ENCODE results near the gene NAB2.
"Not testable (repeated sequence)": the region's sequence is repeated elsewhere in the genome, so short reads cannot be mapped to it uniquely, and the experiment has no call there.

NAB2 gene

DNA sequence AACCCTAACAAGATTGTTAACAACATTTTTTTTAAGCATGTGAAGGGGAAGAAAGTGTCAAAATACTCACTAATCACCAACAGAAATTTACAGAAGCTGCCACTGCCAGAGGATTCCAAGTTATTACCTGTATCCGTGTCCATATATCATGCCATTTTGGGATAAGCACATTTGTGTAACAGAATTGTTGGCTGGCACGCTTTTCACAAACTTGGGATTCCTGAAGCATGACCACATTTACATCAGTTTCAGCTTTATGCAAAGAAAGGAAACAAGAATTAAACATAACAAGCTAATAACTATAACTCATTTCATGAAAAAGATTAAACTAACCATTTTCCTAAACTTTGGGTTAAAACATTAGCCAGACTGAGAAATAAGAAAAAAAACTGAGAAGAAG, 16.3 kb upstream of the NAB2 start:
- DNase-seq = peak; percentile 56

DNA sequence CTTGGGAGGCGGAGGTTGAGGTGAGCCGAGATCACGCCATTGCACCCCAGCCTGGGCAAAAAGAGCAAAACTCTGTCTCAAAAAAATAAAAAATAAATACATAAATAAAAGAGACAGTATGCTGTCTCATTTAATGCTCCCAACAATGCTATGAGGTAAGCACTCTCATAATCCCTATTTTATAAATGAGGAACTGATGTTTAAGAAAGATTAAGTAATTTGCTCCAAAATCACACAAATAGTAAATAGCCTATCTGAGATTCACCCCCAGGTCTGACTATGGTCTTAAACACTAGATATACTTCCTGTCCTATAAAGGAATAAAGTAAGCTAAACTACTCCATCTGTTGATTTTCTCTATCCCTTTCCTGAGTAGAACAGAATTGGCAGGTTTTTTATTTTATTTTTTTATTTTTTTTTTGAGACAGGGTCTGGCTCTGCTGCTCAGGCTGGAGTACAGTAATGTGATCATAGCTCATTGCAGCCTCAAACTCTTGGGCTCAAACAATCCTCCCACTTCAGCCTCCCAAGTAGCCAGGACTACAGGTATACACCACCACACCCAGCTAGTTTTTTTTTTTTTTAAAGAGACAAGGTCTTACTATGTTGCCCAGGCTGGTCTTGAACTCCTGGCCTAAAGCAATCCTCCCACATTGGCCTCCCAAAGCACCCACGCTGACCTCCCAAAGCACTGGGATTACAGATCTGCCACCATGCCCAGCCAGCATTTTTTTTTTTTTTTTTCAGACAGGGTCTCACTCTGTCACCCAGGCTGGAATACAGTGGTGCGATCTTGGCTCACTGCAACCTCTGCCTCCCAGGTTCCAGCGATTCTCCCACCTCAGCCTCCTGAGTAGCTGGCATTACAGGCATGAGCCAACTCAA, 15.1 kb upstream of the NAB2 start:
- DNase-seq = not testable (repeated sequence)

DNA sequence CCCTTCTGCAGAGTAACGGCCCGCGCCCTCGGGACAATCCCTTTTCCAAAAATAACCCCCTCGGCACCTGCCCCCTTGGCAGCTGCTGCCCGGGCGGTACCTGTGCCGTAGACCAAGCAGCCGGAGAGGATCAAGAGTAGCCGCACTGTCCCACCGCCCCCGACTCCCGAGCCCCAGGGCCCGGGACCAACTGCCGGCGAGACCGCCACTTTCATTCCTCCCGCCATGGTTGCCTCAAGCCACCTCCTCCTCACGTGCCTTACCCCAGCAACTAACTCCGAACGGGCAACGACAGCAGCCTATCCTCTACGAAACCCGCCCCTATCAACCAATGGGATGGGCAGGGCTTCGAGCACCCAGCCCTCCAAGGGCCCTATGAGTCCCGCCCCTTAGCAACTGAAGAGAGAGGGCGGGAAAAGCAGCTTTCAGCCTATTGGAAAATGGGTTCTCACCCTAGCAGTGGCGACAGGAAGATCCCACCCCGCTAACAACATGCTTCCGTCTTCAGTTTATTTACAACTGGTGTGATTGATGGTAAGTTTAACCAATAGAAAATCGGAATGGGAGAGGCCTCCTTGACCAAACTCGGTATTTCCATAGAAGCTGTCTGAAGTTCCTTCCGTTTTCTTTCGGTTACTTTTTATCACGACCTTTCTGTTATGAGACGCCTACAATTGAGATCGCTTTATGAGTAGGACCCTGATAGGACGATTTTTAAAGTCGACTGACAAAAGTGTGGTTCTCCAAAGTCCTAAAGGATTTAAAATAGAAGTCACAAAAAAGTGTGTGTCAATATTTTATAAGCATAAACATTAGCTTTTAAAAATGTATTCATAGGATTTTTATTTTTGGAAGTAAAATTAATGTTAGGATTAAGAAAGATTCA, 10.2 kb upstream of the NAB2 start, which contains the start of gene NEMP1:
Gene NEMP1 (minus strand): TSS at position 273 of the 886 bp plus-strand sequence. CDS start 46 bp downstream, at position 227.
- DNase-seq = peak; percentile 100

DNA sequence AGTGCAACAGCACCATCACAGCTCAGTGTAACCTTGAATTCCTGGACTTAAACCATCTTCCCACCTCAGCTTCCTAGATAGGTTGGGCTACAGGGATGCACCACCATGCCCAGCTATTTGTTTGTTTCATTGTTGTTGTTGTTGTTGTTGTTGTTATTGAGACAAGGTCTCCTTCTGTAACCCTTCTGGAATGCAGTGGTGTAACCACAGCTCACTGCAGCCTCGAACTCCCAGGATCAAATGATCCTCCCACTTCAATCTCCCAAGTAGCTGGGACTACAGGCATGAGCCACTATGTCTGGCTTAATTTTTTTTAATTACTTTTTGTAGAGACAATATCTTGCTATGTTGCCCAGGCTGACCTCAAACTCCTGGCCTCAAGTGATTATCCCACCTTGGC, 9.1 kb upstream of the NAB2 start:
- no peak for DNase-seq

DNA sequence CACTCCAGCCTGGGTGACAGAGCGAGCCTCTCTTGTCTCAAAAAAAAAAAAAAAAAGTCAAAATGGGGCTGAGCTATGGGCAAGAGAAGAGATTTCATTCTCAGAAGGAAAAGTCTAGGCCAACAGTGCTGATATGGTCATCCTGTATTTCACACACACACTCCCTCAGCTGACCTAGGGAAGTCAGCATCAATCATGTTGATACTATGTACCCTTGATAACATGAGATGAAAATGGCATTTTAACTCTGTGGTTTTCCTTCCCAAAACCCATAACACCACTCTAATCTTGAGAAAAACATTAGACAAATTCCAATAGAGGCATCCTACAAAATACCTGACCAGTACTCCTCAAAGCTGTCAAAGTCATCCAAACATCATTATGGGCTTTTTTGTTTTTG, 8.1 kb upstream of the NAB2 start:
- DNase-seq = no peak

DNA sequence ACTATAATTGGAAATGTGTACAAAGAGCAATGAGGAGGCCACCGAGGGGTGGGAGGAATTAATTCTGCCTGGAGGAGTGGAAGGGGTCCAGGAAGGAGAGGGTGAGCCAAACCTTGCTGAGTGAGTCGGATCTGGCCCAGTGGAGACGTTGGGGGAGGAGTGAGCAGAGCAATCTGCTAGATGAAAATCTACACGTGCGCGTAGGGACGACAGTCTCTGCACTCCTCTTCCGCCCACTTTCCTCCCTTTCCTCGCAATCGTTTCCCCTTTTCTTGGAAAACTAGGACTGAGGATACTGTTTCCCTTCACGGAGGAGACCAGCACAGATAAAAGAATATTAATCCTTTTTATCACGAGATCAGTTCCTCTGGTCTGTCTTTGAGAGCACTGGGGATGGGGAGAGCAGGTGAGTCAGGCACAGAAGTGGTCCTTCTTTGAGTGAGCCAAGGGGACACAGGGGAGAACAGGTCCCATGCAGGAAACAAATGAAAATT, 2.9 kb upstream of the NAB2 start:
- peak; percentile 77 for DNase-seq

DNA sequence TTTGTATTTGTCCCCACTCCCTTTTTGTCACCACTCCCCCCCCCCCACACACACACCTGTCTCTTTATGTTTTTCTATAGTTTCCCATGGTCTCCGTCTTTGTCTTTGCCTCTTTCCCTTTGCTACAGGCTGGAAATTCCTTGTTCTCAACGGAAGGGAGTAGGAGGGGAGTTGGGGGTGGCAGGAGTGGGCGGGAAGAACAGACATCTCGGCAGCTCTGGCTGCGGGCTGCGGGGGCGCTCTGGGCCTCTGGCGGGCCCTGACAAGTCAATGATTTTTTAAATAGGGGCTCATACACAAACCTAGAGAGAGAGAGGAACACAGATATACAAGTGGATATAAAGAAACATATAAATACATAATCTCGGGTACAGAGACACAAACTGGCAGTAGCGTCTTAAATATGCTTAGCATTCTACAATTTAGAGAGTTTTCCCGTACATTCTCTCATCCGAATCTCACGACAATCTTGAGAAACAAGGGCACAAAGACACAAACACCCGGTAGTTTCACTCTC, 2.4 kb upstream of the NAB2 start:
- peak; percentile 88 for DNase-seq

DNA sequence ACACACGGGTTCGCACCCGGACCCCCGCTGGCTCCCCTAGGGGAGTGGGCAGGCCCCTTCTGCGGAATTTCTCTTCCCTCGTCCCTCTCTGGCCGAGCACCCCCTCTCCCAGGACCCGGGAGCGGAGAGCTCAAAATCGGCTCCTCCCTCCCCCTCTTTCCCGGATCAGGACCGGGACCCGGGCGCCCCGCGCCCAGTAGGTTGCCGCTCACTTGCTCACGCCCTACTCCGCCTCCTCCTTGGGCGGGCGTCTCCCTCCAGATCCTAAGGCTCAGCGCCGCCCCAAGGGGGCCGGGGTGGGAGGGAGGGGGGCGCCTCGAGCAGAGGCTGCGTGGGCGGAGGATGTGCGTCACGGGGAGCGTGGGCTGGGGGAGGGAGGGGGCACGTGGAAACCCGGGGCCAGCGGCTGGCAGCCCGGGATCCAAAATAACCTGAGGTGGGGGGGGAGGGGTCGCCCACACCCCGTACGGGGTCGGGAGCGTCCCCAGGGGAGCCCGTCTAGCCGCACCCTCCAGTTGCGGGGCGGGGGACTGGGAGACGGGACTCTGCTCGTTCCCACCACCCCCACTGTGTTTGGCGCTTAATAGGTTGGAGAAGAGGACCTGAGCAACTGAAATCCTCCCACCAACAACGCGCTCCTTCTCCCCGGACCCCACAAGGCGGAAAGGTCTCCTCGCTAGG, 1.8 kb upstream of the NAB2 start:
- peak; percentile 95 for DNase-seq

DNA sequence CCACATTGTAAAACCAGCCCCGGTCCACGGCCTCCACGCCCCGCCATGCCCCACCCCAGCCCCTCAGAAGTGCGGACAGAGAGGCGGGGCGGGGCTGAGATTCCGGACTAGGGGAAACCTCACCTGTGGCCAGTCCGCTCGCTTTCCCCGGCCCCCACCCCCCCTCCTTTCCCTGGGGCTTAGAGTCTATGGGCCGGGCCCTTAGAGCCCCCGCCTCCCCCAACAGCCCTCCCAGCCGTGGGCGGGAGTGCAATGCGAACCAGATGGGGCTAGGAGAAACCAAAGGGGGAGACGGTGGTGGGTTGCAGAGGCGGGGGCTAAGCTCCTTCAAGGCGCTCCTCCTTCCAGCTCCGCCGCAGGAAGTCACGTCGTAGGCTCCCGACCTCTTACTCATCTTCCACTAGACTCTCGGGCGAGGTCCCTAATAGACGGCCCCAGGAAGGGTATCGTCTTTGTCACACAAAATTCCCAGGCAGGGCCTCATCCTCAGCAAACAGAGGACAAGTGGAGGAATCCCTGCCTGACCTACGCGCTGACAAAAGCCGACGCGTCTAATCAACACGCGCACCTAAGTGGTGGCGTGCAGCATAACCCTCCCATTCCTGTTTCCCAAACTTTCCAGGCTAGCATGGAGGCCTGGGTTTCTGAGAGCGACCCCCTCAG, 1.1 kb upstream of the NAB2 start:
- DNase-seq = peak; percentile 99

DNA sequence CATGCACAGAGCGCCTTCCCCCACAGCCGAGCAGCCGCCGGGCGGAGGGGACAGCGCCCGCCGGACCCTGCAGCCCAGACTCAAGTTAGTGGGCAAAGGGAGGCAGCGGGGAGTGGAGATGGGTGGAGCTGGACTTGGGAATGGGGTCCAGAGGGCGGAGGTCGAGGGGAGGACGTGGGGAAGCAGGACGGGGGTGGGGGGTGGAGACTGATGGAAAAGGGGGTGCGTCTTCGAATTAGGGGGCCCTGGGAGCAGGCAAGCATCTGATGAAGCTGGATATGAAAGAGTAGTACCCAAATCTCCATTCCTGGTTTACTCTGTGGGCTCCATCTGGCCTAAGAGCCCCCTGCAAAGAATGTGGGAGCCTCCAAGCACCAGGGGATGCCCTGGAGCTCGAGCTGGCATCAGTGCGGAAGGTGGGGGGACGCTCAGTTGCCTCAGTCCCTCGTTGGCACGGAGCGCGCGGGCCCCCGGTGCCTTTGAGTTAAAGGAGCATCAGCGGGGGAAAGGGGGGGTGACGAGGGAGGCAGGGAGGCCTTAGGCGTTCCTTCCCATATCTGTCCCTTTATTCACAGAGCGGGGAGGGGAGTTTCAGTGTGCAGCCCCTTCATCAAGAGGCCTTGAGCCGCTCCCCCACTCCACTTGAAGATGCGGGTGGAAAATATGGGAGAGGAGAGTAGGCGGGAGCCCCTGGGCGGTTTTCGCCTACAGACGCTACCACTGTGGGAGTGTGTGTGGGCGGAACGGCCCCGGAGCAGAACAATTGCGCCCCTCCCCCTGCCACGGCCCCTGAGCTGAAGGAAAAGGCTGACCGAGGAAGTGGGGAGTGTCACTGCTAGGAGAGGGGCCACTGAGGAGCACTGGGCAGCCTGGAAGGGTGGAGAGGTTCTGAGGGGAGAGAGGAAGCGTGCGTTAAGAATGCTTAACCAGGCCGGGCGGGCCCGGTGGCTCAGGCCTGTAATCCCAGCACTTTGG, 644 bp downstream of the NAB2 start:
- peak; percentile 67 for DNase-seq

DNA sequence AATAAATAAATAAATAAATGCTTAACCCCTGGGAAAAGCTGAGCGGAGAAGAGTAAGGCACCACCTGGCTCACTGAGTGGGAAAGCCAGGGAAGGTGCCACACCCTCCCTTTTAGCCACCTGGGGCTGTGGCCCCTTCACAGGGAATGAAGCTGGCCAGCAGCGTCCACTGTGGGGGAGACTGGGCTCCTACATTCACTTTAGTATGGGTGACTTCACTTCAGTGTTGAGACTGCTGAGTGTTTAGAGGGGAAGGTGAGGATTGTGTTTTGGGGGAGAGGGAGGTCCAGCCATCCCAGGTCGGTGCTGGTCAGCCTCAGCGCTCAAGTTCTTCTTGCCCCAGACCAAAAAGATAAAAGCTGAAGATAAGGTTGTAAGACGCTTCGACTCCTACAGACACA, 1.6 kb downstream of the NAB2 start:
- no peak for DNase-seq

DNA sequence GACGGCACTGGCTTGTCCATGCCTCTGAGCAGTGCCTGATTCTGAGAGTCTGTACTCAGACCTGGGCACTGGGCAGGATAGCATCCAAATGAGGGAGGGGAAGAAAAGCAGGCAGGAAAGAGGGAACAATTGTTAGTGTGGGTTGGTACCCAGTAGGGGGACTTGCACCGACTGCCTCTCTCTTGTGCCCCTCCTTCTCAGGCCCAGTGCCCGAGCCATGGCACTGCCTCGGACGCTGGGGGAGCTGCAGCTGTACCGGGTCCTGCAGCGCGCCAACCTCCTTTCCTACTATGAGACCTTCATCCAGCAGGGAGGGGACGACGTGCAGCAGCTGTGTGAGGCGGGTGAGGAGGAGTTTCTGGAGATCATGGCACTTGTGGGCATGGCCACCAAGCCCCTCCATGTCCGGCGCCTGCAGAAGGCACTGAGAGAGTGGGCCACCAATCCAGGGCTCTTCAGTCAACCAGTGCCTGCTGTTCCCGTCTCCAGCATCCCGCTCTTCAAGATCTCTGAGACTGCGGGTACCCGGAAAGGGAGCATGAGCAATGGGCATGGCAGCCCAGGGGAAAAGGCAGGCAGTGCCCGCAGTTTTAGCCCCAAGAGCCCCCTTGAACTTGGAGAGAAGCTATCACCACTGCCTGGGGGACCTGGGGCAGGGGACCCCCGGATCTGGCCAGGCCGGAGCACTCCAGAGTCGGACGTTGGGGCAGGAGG, 2.2 kb downstream of the NAB2 start:
- DNase-seq = no peak

DNA sequence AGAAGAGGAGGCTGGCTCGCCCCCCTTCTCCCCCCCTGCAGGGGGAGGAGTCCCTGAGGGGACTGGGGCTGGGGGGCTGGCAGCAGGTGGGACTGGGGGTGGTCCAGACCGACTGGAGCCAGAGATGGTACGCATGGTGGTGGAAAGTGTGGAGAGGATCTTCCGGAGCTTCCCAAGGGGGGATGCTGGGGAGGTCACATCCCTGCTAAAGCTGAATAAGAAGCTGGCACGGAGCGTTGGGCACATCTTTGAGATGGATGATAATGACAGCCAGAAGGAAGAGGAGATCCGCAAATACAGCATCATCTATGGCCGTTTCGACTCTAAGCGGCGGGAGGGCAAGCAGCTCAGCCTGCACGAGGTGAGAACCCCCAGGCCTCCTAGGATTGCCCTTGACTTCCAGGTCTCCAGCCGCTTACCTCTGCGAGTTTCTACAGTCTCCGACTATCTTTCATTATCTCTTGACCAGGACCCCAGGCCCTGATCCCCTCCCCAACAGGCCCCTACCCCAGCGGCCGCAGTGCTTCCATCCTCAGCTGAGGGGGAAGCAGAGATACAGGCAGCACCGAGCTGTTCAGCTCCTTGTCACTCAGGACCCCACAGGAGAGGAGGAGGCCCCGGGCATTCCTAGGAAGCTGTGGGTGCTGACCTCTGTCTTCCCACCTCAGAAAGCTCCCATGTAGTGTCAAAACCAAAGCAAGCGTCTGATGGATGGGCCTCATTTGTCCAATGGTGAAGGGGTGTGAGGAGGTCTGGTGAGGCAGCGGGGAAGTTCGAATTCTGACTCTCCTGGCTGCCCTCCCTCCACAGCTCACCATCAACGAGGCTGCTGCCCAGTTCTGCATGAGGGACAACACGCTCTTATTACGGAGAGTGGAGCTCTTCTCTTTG, 3.0 kb downstream of the NAB2 start:
- no peak for DNase-seq

DNA sequence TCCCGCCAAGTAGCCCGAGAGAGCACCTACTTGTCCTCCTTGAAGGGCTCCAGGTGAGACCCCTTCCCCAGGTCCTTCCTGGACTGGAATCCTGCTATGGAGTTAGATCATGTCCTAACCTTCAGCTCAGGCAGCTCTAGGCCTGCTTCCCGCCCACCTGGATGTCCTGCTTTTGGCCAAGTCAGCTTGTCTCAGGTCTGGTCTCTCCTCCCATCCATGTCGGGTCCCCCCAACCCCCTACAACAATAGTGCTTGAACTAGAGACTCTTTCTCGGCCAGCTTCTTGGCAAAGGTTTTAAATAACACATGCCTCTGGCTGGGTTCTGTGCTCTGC, 3.6 kb downstream of the NAB2 start:
- no peak for DNase-seq

DNA sequence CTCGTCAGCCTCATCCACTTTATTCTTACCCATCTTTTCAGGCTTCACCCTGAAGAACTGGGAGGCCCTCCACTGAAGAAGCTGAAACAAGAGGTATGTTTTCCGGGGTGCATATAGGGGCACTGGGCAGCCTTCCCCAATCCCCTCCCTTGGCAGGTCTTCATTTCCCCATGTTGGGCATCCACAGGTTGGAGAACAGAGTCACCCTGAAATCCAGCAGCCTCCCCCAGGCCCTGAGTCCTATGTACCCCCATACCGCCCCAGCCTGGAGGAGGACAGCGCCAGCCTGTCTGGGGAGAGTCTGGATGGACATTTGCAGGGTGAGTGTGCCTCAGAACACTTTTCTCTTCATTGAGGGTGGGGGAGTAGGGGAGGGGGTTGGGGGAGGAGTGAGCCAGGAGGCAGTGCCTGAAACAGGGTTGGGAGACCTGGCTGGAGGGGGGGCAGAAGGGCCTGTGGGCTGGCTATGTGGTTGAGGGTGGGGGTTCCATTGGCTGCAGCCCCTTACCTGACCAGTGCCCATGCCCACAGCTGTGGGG, 4.0 kb downstream of the NAB2 start:
- no peak for DNase-seq

DNA sequence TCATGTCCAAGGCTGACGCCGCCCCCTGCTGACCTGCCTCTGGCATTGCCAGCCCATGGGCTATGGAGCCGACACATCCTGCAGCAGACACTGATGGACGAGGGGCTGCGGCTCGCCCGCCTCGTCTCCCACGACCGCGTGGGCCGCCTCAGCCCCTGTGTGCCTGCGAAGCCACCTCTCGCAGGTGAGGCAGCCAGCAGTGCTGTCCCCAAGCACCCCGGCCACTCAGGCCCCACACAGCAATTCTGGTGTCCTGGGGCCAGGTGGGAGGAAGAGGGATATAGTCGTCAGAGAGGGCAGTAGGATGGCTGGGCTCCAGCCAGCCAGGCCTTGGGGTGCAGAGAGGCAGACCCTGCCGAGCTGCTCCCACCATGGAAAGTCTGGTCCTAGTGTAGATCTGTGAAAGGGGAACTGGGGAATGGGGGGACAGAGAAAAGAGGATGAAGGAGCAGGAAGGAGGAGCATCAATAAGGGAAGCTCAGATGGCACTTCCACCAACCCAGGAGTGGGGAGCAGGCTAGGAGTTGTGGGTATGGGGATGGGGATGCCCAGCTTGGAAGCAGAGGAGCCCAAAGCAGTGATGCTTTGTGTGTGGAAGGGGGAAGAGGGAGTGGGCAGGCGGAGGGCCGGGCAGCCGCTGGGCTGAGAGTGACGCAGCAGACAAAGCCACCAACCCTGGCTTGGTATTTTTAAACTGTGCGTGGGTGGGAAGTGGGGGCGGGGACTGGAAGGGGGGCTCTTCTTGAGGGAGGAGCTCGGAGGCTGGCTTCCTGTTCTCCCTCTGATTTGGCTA, 4.7 kb downstream of the NAB2 start:
- peak; percentile 88 for DNase-seq

DNA sequence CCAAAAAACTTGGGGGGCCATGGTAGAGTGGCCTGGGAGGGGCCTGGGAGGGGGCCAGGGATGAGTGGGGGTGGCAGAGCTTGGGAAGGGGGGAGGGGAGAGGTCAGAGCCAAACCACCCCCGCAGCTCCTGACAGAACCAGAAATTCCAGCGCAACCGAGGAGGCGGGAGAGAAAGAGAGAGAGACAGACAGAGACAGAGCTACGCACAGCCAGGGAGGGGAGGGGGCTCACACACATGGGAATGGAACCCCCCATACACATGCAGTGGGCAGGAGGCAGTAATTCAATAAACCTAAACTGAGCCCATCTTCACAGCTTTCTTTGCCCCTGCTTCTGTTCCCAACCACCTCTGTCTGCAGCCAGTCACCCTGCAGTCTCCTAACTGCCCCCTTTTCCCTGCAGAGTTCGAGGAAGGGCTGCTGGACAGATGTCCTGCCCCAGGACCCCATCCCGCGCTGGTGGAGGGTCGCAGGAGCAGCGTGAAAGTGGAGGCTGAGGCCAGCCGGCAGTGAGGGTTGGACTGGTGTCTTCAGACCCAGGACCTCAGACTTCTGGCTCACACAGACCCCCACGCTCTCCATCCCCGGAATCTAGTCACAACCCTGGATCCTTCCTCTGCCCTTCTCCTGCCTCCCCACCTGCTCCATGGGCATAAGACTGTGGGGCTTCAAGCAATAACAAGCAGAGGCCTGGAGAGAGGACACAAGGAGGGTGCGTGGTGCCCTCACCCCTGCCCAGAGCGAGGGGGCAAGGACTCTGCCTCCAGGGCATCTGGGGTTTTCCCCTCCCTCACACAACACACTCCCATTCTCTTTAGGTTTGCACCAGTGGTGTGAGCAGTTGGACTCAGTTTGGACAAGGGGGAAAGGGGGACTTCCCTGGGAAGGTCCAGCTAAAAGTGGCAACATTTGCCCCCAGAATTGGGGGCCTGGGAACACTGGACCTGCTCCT, 5.6 kb downstream of the NAB2 start:
- DNase-seq = no peak

Measured in fibroblast of skin of right biceps (primary cell).